RWPE2 (cell line): ENCODE data around the gene GALNT17.

Experiments
- ATAC-seq: fragments of 200-7000 bp; cut with Tn5 transposase; 3 replicates; pipeline ENCODE4 v1.9.1; 2021; ENCODE audit warnings: low read depth
- DNase-seq: peaks from one replicate; pipeline ENCODE4 v3.0.0-alpha.2; 2020; ENCODE audit warnings: low spot score
- H3K27ac ChIP-seq: fragments of 450-650 bp; 2 replicates; pipeline ENCODE4 v1.5.1; 2017; ENCODE audit warnings: mild to moderate bottlenecking; ENCODE audit not compliant: poor library complexity, severe bottlenecking
- H3K27me3 ChIP-seq: fragments of 250-450 bp; sonication (Bioruptor Pico); 2 replicates; pipeline ENCODE4 v1.5.1; 2021; ENCODE audit warnings: mild to moderate bottlenecking, moderate library complexity; ENCODE audit not compliant: insufficient read depth, poor library complexity, severe bottlenecking
- H3K36me3 ChIP-seq: fragments of 250-450 bp; sonication (Bioruptor Pico); 2 replicates; pipeline ENCODE4 v1.5.1; 2020; ENCODE audit warnings: low read depth, mild to moderate bottlenecking, moderate library complexity
- H3K4me1 ChIP-seq: fragments of 250-450 bp; sonication (Bioruptor Pico); 2 replicates; pipeline ENCODE4 v1.5.1; 2021; ENCODE audit warnings: mild to moderate bottlenecking, moderate library complexity; ENCODE audit not compliant: insufficient read depth, poor library complexity, severe bottlenecking
- H3K4me3 ChIP-seq: fragments of 250-450 bp; sonication (Bioruptor Pico); 2 replicates; pipeline ENCODE4 v1.5.1; 2021; ENCODE audit warnings: mild to moderate bottlenecking, moderate library complexity; ENCODE audit not compliant: severe bottlenecking
- H3K9me3 ChIP-seq: fragments of 250-450 bp; sonication (Bioruptor Pico); 2 replicates; pipeline ENCODE4 v1.5.1; 2021; ENCODE audit warnings: mild to moderate bottlenecking, moderate library complexity; ENCODE audit not compliant: severe bottlenecking
- CTCF ChIP-seq: fragments of 450-650 bp; IDR thresholded peaks from one replicate; pipeline ENCODE4 v1.5.1; 2017; ENCODE audit warnings: mild to moderate bottlenecking, moderate library complexity; ENCODE audit not compliant: poor library complexity, severe bottlenecking

The GALNT17 gene

GRCh38 chr7:71691538-71691937, 559.6 kb downstream of the GALNT17 start:
- TF ChIP-seq CTCF: no peak
- Histone ChIP-seq H3K4me1 (no peaks in the 10 kb centered on the region), H3K9me3 (no peaks in the 10 kb centered on the region), H3K4me3 (no peak overlapping the region), H3K27ac (no peak overlapping the region), H3K27me3 (no peaks in the 10 kb centered on the region), H3K36me3 (no peaks in the 10 kb centered on the region)
- no peak for ATAC-seq
- DNase-seq: no peak

GRCh38 chr7:71694665-71695064, 562.7 kb downstream of the GALNT17 start:
- Histone ChIP-seq H3K4me3 (no peak overlapping the region), H3K9me3 (no peaks in the 10 kb centered on the region), H3K36me3 (no peaks in the 10 kb centered on the region), H3K27ac (no peak overlapping the region), H3K4me1 (no peaks in the 10 kb centered on the region), H3K27me3 (no peaks in the 10 kb centered on the region)
- TF ChIP-seq CTCF: no peak
- ATAC-seq (no peak), DNase-seq (no peak)

- no peak overlapping the region for H3K27ac ChIP-seq
- H3K27me3 ChIP-seq: no peaks in the 10 kb centered on the region
- no peaks in the 10 kb centered on the region for H3K9me3 ChIP-seq
- DNase-seq (no peak), ATAC-seq (no peak)
- H3K4me3 ChIP-seq: no peak overlapping the region
- H3K4me1 ChIP-seq: no peaks in the 10 kb centered on the region
- no peak for TF ChIP-seq CTCF
- H3K36me3 ChIP-seq: no peaks in the 10 kb centered on the region
These were observed 563.2 kb downstream of the GALNT17 start for GRCh38 chr7:71695186-71695585.

- DNase-seq: no peak
- TF ChIP-seq CTCF: no peak
These were observed 564.6 kb downstream of the GALNT17 start for GRCh38 chr7:71696511-71696910.

GRCh38 chr7:71697400-71697799, 565.5 kb downstream of the GALNT17 start:
- Histone ChIP-seq H3K4me3 (no peak overlapping the region), H3K9me3 (no peaks in the 10 kb centered on the region), H3K4me1 (no peaks in the 10 kb centered on the region), H3K27me3 (no peaks in the 10 kb centered on the region), H3K36me3 (no peaks in the 10 kb centered on the region), H3K27ac (no peak overlapping the region)
- no peak for TF ChIP-seq CTCF
- DNase-seq (no peak), ATAC-seq (no peak)

More at GRCh38 chr7:71696511-71696910, 564.6 kb downstream of the GALNT17 start:
- no peaks in the 10 kb centered on the region for H3K4me1 ChIP-seq
- H3K36me3 ChIP-seq: no peaks in the 10 kb centered on the region
- no peaks in the 10 kb centered on the region for H3K9me3 ChIP-seq
- H3K4me3 ChIP-seq: no peak overlapping the region
- no peak for ATAC-seq
- no peaks in the 10 kb centered on the region for H3K27me3 ChIP-seq
- no peak overlapping the region for H3K27ac ChIP-seq
